ENCODE results near the gene WASHC4. TPM values are rescaled to one million over a fixed set of nuclear protein-coding genes. Genes with fewer than 3 reads are reported as not detected.
"Not testable (repeated sequence)": the region's sequence is repeated elsewhere in the genome, so short reads cannot be mapped to it uniquely, and the experiment has no call there.

WASHC4 gene
- total and polyA plus RNA-seq, 3 donors from 2014 or later, result 17.4 to 57.7 (median 55.3) TPM

- Histone ChIP-seq H3K9me3 (no peaks in the 10 kb centered on the region), H3K36me3 (ENCODE audit: low read depth, missing control alignments) (no peaks in the 10 kb centered on the region), H3K4me1 (no peaks in the 10 kb centered on the region), H3K27ac (no peak overlapping the region), H3K27me3 (no peaks in the 10 kb centered on the region), H3K4me3 (no peak overlapping the region)
- TF ChIP-seq CTCF (IDR thresholded peaks at IDR 0.05) (no peak), POLR2A (IDR thresholded peaks at IDR 0.05) (no peak)
- intact Hi-C loops (cut with DNase I; ENCODE audit: low total_unique reads), result no loop called here
- DNase-seq, result no peak
- WGBS, 2 donors, result 76 to 79% methylated on average over 4 of the region's 4 CpGs
These were observed 69.7 kb downstream of the WASHC4 start for GRCh38 chr12:105177208-105177607.

- DNase-seq; H3K27ac ChIP-seq; intact Hi-C loops (cut with DNase I; ENCODE audit: low total_unique reads); H3K27me3 ChIP-seq; H3K36me3 ChIP-seq (ENCODE audit: low read depth, missing control alignments); H3K4me3 ChIP-seq; H3K9me3 ChIP-seq; H3K4me1 ChIP-seq: not testable (repeated sequence)
- 100% methylated on average over 1 of the region's 1 CpG for WGBS, 2 donors
These were observed 71.6 kb downstream of the WASHC4 start for GRCh38 chr12:105179114-105179513.

GRCh38 chr12:105183406-105183805 lies 75.9 kb downstream of the WASHC4 start:
- H3K36me3 ChIP-seq (ENCODE audit: low read depth, missing control alignments); H3K4me3 ChIP-seq; DNase-seq; H3K9me3 ChIP-seq; H3K27ac ChIP-seq; H3K27me3 ChIP-seq; H3K4me1 ChIP-seq; intact Hi-C loops (cut with DNase I; ENCODE audit: low total_unique reads): not testable (repeated sequence)
- WGBS, 2 donors, result 92 to 95% methylated on average over 4 of the region's 4 CpGs

GRCh38 chr12:105183976-105184375 lies 76.4 kb downstream of the WASHC4 start:
- H3K4me3 ChIP-seq; H3K9me3 ChIP-seq; intact Hi-C loops (cut with DNase I; ENCODE audit: low total_unique reads); H3K27me3 ChIP-seq; H3K27ac ChIP-seq; H3K4me1 ChIP-seq; H3K36me3 ChIP-seq (ENCODE audit: low read depth, missing control alignments); DNase-seq: not testable (repeated sequence)
- WGBS, 2 donors, result 94 to 95% methylated on average over 5 of the region's 5 CpGs

GRCh38 chr12:105189293-105189692 lies 81.8 kb downstream of the WASHC4 start:
- no peaks in the 10 kb centered on the region for H3K9me3 ChIP-seq
- H3K27me3 ChIP-seq, result no peaks in the 10 kb centered on the region
- TF ChIP-seq POLR2A (IDR thresholded peaks at IDR 0.05), result no peak
- TF ChIP-seq CTCF (IDR thresholded peaks at IDR 0.05), result no peak
- no peaks in the 10 kb centered on the region for H3K36me3 ChIP-seq (ENCODE audit: low read depth, missing control alignments)
- no peaks in the 10 kb centered on the region for H3K4me1 ChIP-seq
- no peak overlapping the region for H3K27ac ChIP-seq
- intact Hi-C loops (cut with DNase I; ENCODE audit: low total_unique reads), result no loop called here
- no peak overlapping the region for H3K4me3 ChIP-seq
- WGBS, 2 donors, result 80% methylated on average over 6 of the region's 6 CpGs
- no peak for DNase-seq

- Histone ChIP-seq H3K4me1 (no peaks in the 10 kb centered on the region), H3K9me3 (no peaks in the 10 kb centered on the region), H3K27ac (no peak overlapping the region), H3K4me3 (no peak overlapping the region), H3K36me3 (ENCODE audit: low read depth, missing control alignments) (no peaks in the 10 kb centered on the region), H3K27me3 (no peaks in the 10 kb centered on the region)
- no peak for DNase-seq
- TF ChIP-seq CTCF (IDR thresholded peaks at IDR 0.05), result no peak
- TF ChIP-seq POLR2A (IDR thresholded peaks at IDR 0.05), result no peak
- 91 to 92% methylated on average over 6 of the region's 6 CpGs for WGBS, 2 donors
- intact Hi-C loops (cut with DNase I; ENCODE audit: low total_unique reads), result no loop called here
These were observed 83.0 kb downstream of the WASHC4 start for GRCh38 chr12:105190530-105190929.

Measured in testis (tissue), 3 donors.